Trophoblast cell (in vitro differentiated cells and primary cell): Measurements from ENCODE around the gene RPL32.
A peak's percentile ranks its signal among the peaks of the same experiment; 100 is the strongest.

Experiments used
- DNase-seq, 2 donors: peaks; one replicate each; pipeline ENCODE4 v3.0.0-alpha.2; 2016
- H2AFZ ChIP-seq: 2 replicates; pipeline ENCODE4 v1.6.1; 2013; ENCODE audit warnings: low read length, moderate library complexity, mild to moderate bottlenecking; ENCODE audit not compliant: insufficient read depth, poor library complexity
- H2AK5ac ChIP-seq: 2 replicates; pipeline ENCODE4 v1.6.1; 2013; ENCODE audit warnings: mild to moderate bottlenecking, low read length
- H2BK120ac ChIP-seq: 2 replicates; pipeline ENCODE4 v1.6.1; 2013; ENCODE audit warnings: low read length, mild to moderate bottlenecking, moderate library complexity; ENCODE audit not compliant: insufficient read depth, poor library complexity
- H2BK12ac ChIP-seq: 2 replicates; pipeline ENCODE4 v1.6.1; 2013; ENCODE audit warnings: mild to moderate bottlenecking, low read length, moderate library complexity
- H2BK5ac ChIP-seq: 2 replicates; pipeline ENCODE4 v1.6.1; 2013; ENCODE audit warnings: low read length, low read depth, moderate library complexity, mild to moderate bottlenecking; ENCODE audit not compliant: poor library complexity
- H3K14ac ChIP-seq: 2 replicates; pipeline ENCODE4 v1.6.1; 2013; ENCODE audit warnings: mild to moderate bottlenecking, low read length
- H3K18ac ChIP-seq: 2 replicates; pipeline ENCODE4 v1.6.1; 2013; ENCODE audit warnings: mild to moderate bottlenecking, low read length
- H3K23ac ChIP-seq: 2 replicates; pipeline ENCODE4 v1.6.1; 2013; ENCODE audit warnings: low read length
- H3K27ac ChIP-seq: 2 replicates; pipeline ENCODE4 v1.5.1; 2013; ENCODE audit warnings: low read depth, mild to moderate bottlenecking, inconsistent platforms, low read length, moderate library complexity
- H3K27me3 ChIP-seq: 2 replicates; pipeline ENCODE4 v1.6.1; 2013; ENCODE audit warnings: inconsistent platforms, mild to moderate bottlenecking, low read length, moderate library complexity; ENCODE audit not compliant: insufficient read depth
- H3K36me3 ChIP-seq, 2 experiments: 1 replicate in 1 of 2; 2 replicates in 1 of 2; pipeline ENCODE4 v1.6.1; 2013; ENCODE audit warnings: low read length in 2 of 2, mild to moderate bottlenecking in 2 of 2, moderate library complexity in 1 of 2; ENCODE audit not compliant: insufficient read depth in 2 of 2, control insufficient read depth in 1 of 2
- H3K4ac ChIP-seq: 2 replicates; pipeline ENCODE4 v1.6.1; 2013; ENCODE audit warnings: low read depth, mild to moderate bottlenecking, low read length, moderate library complexity
- H3K4me1 ChIP-seq, 2 experiments: 1 replicate in 1 of 2; 2 replicates in 1 of 2; pipeline ENCODE4 v1.6.1; 2013; ENCODE audit warnings: low read length in 2 of 2, mild to moderate bottlenecking in 2 of 2, moderate library complexity in 1 of 2; ENCODE audit not compliant: insufficient read depth in 2 of 2, control insufficient read depth in 1 of 2
- H3K4me2 ChIP-seq: 2 replicates; pipeline ENCODE4 v1.6.1; 2013; ENCODE audit warnings: inconsistent platforms, mild to moderate bottlenecking, low read length, moderate library complexity
- H3K4me3 ChIP-seq: 2 replicates; pipeline ENCODE4 v1.5.1; 2013; ENCODE audit warnings: mild to moderate bottlenecking, low read depth, low read length, inconsistent platforms
- H3K79me1 ChIP-seq: one replicate; pipeline ENCODE4 v1.6.1; 2013; ENCODE audit warnings: low read length
- H3K79me2 ChIP-seq: 2 replicates; pipeline ENCODE4 v1.6.1; 2013; ENCODE audit warnings: low read length, mild to moderate bottlenecking; ENCODE audit not compliant: control insufficient read depth, insufficient read depth, poor library complexity
- H3K9ac ChIP-seq: 2 replicates; pipeline ENCODE4 v1.6.1; 2013; ENCODE audit warnings: mild to moderate bottlenecking, low read length
- H3K9me3 ChIP-seq: 2 replicates; pipeline ENCODE4 v1.6.1; 2013; ENCODE audit warnings: low read depth, mild to moderate bottlenecking, control low read depth, inconsistent platforms, low read length; ENCODE audit not compliant: insufficient read depth
- H4K12ac ChIP-seq: 2 replicates; pipeline ENCODE4 v1.6.1; 2013; ENCODE audit warnings: low read depth, mild to moderate bottlenecking, low read length, moderate library complexity
- H4K8ac ChIP-seq: 2 replicates; pipeline ENCODE4 v1.6.1; 2013; ENCODE audit warnings: low read depth, mild to moderate bottlenecking, low read length, moderate library complexity
- H4K91ac ChIP-seq: one replicate; pipeline ENCODE4 v1.6.1; 2013; ENCODE audit warnings: low read depth, mild to moderate bottlenecking, low read length, moderate library complexity
- WGBS: extraction: QIAGEN DNeasy Blood & Tissue Kit; methylation state at CpG from one replicate; pipeline ENCODE4 v1.1.7; 2013; ENCODE audit warnings: missing lambda C conversion rate; ENCODE audit not compliant: insufficient read length, insufficient coverage; ENCODE audit errors: extremely low coverage; 5-methylcytosine and 5-hydroxymethylcytosine counted together

RPL32 gene

DNA sequence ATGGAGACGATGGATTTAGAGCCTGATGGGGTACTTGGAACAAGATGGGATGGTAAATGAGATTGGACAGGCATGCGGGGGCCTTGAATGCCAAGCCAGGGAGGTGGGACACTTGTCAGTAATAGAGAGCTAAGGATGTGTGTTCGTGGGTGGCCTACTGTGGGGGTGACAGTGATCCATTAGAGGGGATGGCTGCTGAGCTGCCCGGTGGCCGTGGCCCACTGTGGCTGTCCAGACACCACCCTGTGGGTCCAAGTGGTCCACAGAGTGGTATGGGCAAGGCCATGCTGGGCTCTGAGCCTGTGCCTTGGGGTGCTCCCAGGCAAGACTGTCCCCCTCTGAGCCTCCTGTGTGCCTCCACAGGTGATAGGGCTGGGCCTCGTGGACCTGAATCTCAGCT, 27.4 kb downstream of the RPL32 start:
- Histone ChIP-seq H4K91ac (no peak overlapping the region), H3K23ac (no peak overlapping the region), H3K36me3 (no peaks in the 10 kb centered on the region), H3K27ac (no peak overlapping the region), H3K4me1 (peaks cover 0 to 4% of the 10 kb centered on the region in 2 experiments), H3K9ac (no peak overlapping the region), H4K8ac (no peak overlapping the region), H2AFZ (no peak overlapping the region), H3K4me3 (no peak overlapping the region), H3K4me2 (no peak overlapping the region), H2AK5ac (no peak overlapping the region), H3K27me3 (no peaks in the 10 kb centered on the region), H2BK120ac (no peak overlapping the region), H3K18ac (no peak overlapping the region), H2BK5ac (no peak overlapping the region), H3K14ac (no peak overlapping the region), H2BK12ac (no peak overlapping the region), H3K4ac (no peak overlapping the region), H3K9me3 (no peaks in the 10 kb centered on the region), H4K12ac (no peak overlapping the region), H3K79me2 (peaks cover 3% of the 10 kb centered on the region), H3K79me1 (peaks cover 3% of the 10 kb centered on the region)
- WGBS = no CpG with 5 or more reads among the region's 6 CpGs
- DNase-seq = no peak

DNA sequence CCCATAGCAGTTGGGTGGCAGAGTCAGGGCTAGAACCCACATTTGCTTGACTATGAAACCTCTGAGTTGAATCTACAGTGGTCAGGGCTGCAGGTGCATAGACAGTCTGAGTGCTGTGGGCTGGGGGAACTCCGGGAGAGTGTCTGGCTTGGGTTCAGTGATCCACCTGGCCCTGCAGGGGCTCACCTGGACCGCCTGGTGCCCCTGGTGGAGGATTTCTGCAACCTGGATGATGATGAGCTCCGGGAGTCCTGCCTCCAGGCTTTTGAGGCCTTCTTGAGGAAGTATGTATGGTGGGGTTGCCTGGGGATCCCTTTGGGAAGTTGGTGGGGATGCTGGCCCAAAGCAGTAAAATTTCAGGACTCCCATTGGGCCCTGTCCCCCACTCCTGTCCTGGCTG, 28.6 kb downstream of the RPL32 start:
- peaks cover 3% of the 10 kb centered on the region for H3K79me1 ChIP-seq
- H2BK120ac ChIP-seq = no peak overlapping the region
- no peak overlapping the region for H4K8ac ChIP-seq
- no peaks in the 10 kb centered on the region for H3K27me3 ChIP-seq
- H3K14ac ChIP-seq = no peak overlapping the region
- no peak overlapping the region for H3K9ac ChIP-seq
- DNase-seq = peak in 1 of 2 donors; percentile 7
- no CpG with 5 or more reads among the region's 3 CpGs for WGBS
- H3K9me3 ChIP-seq = no peaks in the 10 kb centered on the region
- peaks cover 3% of the 10 kb centered on the region for H3K79me2 ChIP-seq
- peaks cover 0 to 4% of the 10 kb centered on the region in 2 experiments for H3K4me1 ChIP-seq
- H3K36me3 ChIP-seq = no peaks in the 10 kb centered on the region
- H2AFZ ChIP-seq = no peak overlapping the region
- no peak overlapping the region for H3K18ac ChIP-seq
- H3K4me3 ChIP-seq = no peak overlapping the region
- H3K23ac ChIP-seq = no peak overlapping the region
- H3K27ac ChIP-seq = no peak overlapping the region
- no peak overlapping the region for H2AK5ac ChIP-seq
- no peak overlapping the region for H2BK12ac ChIP-seq
- no peak overlapping the region for H3K4ac ChIP-seq
- H2BK5ac ChIP-seq = no peak overlapping the region
- H4K91ac ChIP-seq = no peak overlapping the region
- no peak overlapping the region for H3K4me2 ChIP-seq
- no peak overlapping the region for H4K12ac ChIP-seq

DNA sequence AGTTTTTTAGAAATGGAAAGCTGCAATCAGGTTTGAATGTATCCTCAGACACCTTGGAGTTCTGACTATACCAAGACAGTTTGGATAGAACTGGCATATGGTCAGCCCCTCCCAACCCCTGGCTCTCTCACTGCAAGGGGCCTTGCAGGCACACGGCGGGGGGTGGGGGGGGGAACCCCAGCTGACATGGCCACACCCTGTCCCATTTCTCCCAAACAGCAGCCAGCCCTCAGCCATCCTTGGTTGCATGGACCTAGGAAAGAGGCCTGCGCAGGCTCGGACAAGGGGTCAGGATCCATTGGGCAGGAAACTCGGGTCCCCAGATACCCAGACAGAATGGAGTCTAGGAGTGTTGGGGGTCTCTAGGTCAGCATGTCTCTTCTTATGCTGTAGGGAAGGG, 30.4 kb downstream of the RPL32 start:
- no peak overlapping the region for H4K91ac ChIP-seq
- H3K27me3 ChIP-seq = no peaks in the 10 kb centered on the region
- H3K18ac ChIP-seq = no peak overlapping the region
- H3K4ac ChIP-seq = no peak overlapping the region
- H4K8ac ChIP-seq = no peak overlapping the region
- no peak overlapping the region for H3K23ac ChIP-seq
- no peak for DNase-seq
- H2BK5ac ChIP-seq = no peak overlapping the region
- H3K4me2 ChIP-seq = no peak overlapping the region
- no peaks in the 10 kb centered on the region for H3K36me3 ChIP-seq
- H3K4me3 ChIP-seq = no peak overlapping the region
- H2BK120ac ChIP-seq = no peak overlapping the region
- no peak overlapping the region for H4K12ac ChIP-seq
- no peak overlapping the region for H3K14ac ChIP-seq
- no peak overlapping the region for H2BK12ac ChIP-seq
- no peak overlapping the region for H3K9ac ChIP-seq
- no peak overlapping the region for H2AFZ ChIP-seq
- no peak overlapping the region for H3K27ac ChIP-seq
- peaks cover 0 to 4% of the 10 kb centered on the region in 2 experiments for H3K4me1 ChIP-seq
- H3K79me2 ChIP-seq = peaks cover 3% of the 10 kb centered on the region
- no peak overlapping the region for H2AK5ac ChIP-seq
- peaks cover 3% of the 10 kb centered on the region for H3K79me1 ChIP-seq
- no CpG with 5 or more reads among the region's 5 CpGs for WGBS
- no peaks in the 10 kb centered on the region for H3K9me3 ChIP-seq

DNA sequence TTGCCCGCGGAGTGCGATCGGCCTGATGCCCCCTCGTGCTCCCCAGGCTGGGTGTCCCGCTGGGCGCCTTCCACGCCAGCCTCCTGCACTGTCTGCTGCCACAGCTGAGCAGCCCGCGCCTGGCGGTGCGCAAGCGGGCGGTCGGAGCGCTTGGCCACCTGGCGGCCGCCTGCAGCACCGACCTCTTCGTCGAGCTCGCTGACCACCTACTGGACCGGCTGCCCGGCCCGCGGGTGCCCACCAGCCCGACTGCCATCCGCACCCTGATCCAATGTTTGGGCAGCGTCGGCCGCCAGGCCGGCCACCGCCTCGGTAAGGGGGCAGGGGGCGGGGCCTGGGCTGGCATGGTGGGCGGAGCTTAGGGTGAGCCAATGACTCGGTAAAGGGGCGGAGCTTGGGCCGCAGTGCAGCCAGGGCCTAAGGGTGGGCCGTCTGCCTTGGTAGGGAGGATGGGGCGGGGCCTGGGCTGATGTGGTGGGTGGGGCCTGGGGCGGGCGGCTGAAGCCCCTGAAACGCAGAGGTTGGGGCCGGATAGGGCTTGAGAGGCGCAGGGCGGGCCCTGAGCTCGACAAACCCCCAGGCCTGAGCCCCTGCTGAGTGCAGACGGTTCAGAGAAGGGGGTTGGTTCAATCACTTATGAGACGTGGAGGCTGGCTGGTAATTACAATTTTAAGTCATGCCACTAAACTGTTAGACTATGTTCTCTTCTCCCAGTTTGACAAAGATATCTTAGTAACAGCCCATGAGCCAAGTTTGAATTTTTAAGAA, 31.2 kb downstream of the RPL32 start:
- WGBS = no CpG with 5 or more reads among the region's 50 CpGs
- Histone ChIP-seq H3K27ac (no peak overlapping the region), H4K8ac (peak overlapping the region; percentile 68), H3K79me2 (peaks cover 3% of the 10 kb centered on the region), H3K18ac (peak overlapping the region; percentile 3), H3K4me1 (peaks cover 0 to 4% of the 10 kb centered on the region in 2 experiments), H2BK5ac (no peak overlapping the region), H3K4me2 (peak overlapping the region; percentile 87), H3K36me3 (no peaks in the 10 kb centered on the region), H2BK12ac (no peak overlapping the region), H3K79me1 (peaks cover 3% of the 10 kb centered on the region), H2AFZ (peak overlapping the region; percentile 96), H3K4ac (no peak overlapping the region), H2AK5ac (no peak overlapping the region), H4K12ac (peak overlapping the region; percentile 2), H3K9me3 (no peaks in the 10 kb centered on the region), H2BK120ac (no peak overlapping the region), H3K9ac (peak overlapping the region; percentile 64), H3K14ac (peak overlapping the region; percentile 71), H3K4me3 (peak overlapping the region; percentile 76), H3K23ac (no peak overlapping the region), H4K91ac (peak overlapping the region; percentile 39), H3K27me3 (no peaks in the 10 kb centered on the region)
- peak; percentile 85 to 87 for DNase-seq
